Measurements from ENCODE around the gene KLK11. TPM values are rescaled to one million over a fixed set of nuclear protein-coding genes. Genes with fewer than 3 reads are reported as not detected.

The KLK11 gene
- total RNA-seq, 2 donors from 2014 or later, result 0.29 to 2.5 TPM

DNA sequence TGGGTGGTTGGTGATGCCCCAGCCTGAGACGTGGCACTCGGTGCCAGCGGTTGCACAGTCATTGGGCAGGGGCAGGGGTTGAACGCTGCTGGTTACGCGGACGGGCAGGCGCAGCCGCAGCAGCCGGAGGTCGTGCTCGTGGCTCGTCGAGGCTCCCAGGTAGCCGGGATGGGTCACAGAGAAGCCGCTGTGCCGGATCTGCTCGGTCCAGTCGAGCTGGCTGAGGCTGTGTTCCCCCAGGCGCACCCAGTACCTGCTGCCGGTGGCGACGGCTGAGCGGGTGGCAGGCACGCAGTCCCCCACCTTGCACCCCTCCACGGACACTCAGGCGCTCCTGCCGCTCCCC lies 5.4 kb upstream of the KLK11 start:
- no peak overlapping the region for H3K27ac ChIP-seq (ENCODE audit: low read depth, low read length)
- WGBS, 2 experiments (ENCODE audit: insufficient coverage in 1 of 2, insufficient read length in 1 of 2), result 94 to 95% methylated on average over 18 to 28 of the region's 28 CpGs
- no peaks in the 10 kb centered on the region for H3K4me1 ChIP-seq (ENCODE audit: control insufficient read depth, insufficient read depth, low read length)
- no peaks in the 10 kb centered on the region for H3K27me3 ChIP-seq (ENCODE audit: control insufficient read depth, insufficient read depth, low read length, poor library complexity, severe bottlenecking)
- no peaks in the 10 kb centered on the region for H3K9me3 ChIP-seq (ENCODE audit: control insufficient read depth, low read length)
- no peak overlapping the region for H3K9ac ChIP-seq (ENCODE audit: extremely low read depth, low read length, poor library complexity, severe bottlenecking)
- no peaks in the 10 kb centered on the region for H3K36me3 ChIP-seq (ENCODE audit: control insufficient read depth, insufficient read depth, low read length)
- no peaks in the 10 kb centered on the region for H3K9me3 Mint-ChIP-seq
- no peak for DNase-seq
- TF ChIP-seq, protein P1, sequence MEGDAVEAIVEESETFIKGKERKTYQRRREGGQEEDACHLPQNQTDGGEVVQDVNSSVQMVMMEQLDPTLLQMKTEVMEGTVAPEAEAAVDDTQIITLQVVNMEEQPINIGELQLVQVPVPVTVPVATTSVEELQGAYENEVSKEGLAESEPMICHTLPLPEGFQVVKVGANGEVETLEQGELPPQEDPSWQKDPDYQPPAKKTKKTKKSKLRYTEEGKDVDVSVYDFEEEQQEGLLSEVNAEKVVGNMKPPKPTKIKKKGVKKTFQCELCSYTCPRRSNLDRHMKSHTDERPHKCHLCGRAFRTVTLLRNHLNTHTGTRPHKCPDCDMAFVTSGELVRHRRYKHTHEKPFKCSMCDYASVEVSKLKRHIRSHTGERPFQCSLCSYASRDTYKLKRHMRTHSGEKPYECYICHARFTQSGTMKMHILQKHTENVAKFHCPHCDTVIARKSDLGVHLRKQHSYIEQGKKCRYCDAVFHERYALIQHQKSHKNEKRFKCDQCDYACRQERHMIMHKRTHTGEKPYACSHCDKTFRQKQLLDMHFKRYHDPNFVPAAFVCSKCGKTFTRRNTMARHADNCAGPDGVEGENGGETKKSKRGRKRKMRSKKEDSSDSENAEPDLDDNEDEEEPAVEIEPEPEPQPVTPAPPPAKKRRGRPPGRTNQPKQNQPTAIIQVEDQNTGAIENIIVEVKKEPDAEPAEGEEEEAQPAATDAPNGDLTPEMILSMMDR (conservative IDR thresholded peaks at IDR 0.05), result no peak
- peaks cover 25% of the 10 kb centered on the region for H3K27me3 Mint-ChIP-seq (ENCODE audit: insufficient read depth)
- H3K27ac Mint-ChIP-seq, result no peak overlapping the region
- no peak overlapping the region for H3K4me3 ChIP-seq (ENCODE audit: low read length)
- H3K36me3 Mint-ChIP-seq (ENCODE audit: low read depth), result no peaks in the 10 kb centered on the region
- H3K4me3 Mint-ChIP-seq, result no peak overlapping the region
- H3K4me1 Mint-ChIP-seq, result peaks cover 14% of the 10 kb centered on the region

DNA sequence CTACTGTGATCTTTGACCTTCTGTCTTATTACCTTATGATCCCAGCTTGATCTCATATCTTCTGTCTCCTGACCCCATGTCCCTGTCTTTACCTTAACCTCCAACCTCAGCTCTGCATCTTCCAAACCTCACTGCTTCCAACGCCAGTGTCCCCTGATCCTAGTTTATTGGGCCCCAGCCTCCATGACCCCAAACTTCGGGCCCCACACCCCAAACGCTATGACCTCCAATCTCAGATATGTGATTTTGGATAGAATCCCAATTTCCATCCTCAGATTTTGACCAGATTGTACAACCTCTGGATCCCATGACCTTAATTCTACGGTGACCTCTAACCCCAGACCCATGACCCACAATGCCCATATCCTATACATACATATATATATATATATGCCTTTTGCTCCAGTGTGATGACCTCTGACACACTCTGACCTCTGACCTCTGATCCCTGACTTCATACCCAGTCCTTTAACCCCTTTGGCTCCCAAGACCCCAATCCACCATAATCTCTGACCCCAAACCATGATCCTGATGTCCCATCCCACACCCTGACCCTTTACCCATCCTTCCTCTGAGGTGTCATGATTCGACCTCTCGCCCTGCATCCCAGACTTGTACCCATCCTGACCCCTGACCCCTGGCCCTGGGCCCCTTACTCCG lies 4.9 kb upstream of the KLK11 start:
- H3K27ac Mint-ChIP-seq, result no peak overlapping the region
- Histone ChIP-seq H3K4me1 (ENCODE audit: control insufficient read depth, insufficient read depth, low read length) (no peaks in the 10 kb centered on the region), H3K27me3 (ENCODE audit: control insufficient read depth, insufficient read depth, low read length, poor library complexity, severe bottlenecking) (no peaks in the 10 kb centered on the region), H3K9ac (ENCODE audit: extremely low read depth, low read length, poor library complexity, severe bottlenecking) (no peak overlapping the region), H3K27ac (ENCODE audit: low read depth, low read length) (no peak overlapping the region), H3K36me3 (ENCODE audit: control insufficient read depth, insufficient read depth, low read length) (no peaks in the 10 kb centered on the region), H3K4me3 (ENCODE audit: low read length) (no peak overlapping the region), H3K9me3 (ENCODE audit: control insufficient read depth, low read length) (no peaks in the 10 kb centered on the region)
- no peaks in the 10 kb centered on the region for H3K36me3 Mint-ChIP-seq (ENCODE audit: low read depth)
- H3K4me1 Mint-ChIP-seq, result peaks cover 13% of the 10 kb centered on the region
- no peaks in the 10 kb centered on the region for H3K9me3 Mint-ChIP-seq
- H3K27me3 Mint-ChIP-seq (ENCODE audit: insufficient read depth), result peaks cover 28% of the 10 kb centered on the region
- TF ChIP-seq, protein P1 (conservative IDR thresholded peaks at IDR 0.05), result no peak
- 85 to 100% methylated on average over 3 to 6 of the region's 7 CpGs for WGBS, 2 experiments (ENCODE audit: insufficient coverage in 1 of 2, insufficient read length in 1 of 2)
- H3K4me3 Mint-ChIP-seq, result no peak overlapping the region
- DNase-seq, result no peak

DNA sequence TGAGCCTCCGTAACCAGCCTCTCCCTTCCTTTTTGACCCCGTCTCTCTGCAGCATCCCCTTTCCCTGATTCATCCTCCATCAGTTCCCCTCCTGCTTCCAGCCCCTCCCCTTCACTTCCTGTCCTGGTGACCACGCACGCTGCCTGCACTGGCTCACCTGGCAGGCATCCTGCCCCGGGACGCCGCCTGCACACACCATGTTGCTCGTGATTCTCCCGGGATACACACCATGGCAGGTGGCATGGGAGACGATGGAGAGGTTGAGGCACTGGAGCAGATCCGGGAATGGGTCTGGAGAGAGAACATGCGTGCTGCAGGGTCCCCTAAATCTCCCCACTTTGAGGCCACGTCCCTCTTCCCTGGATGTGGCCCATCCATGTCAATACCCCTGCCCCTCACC lies 4.2 kb upstream of the KLK11 start:
- Mint-ChIP-seq H3K27me3 (ENCODE audit: insufficient read depth) (peaks cover 26% of the 10 kb centered on the region), H3K36me3 (ENCODE audit: low read depth) (no peaks in the 10 kb centered on the region), H3K9me3 (no peaks in the 10 kb centered on the region), H3K27ac (no peak overlapping the region), H3K4me3 (no peak overlapping the region), H3K4me1 (peaks cover 19% of the 10 kb centered on the region)
- peaks cover 6% of the 10 kb centered on the region for H3K4me1 ChIP-seq (ENCODE audit: control insufficient read depth, insufficient read depth, low read length)
- H3K9ac ChIP-seq (ENCODE audit: extremely low read depth, low read length, poor library complexity, severe bottlenecking), result no peak overlapping the region
- no peaks in the 10 kb centered on the region for H3K9me3 ChIP-seq (ENCODE audit: control insufficient read depth, low read length)
- DNase-seq, result no peak
- no peaks in the 10 kb centered on the region for H3K27me3 ChIP-seq (ENCODE audit: control insufficient read depth, insufficient read depth, low read length, poor library complexity, severe bottlenecking)
- H3K4me3 ChIP-seq (ENCODE audit: low read length), result no peak overlapping the region
- H3K27ac ChIP-seq (ENCODE audit: low read depth, low read length), result no peak overlapping the region
- 91 to 94% methylated on average over 7 to 13 of the region's 13 CpGs for WGBS, 2 experiments (ENCODE audit: insufficient coverage in 1 of 2, insufficient read length in 1 of 2)
- H3K36me3 ChIP-seq (ENCODE audit: control insufficient read depth, insufficient read depth, low read length), result no peaks in the 10 kb centered on the region
- TF ChIP-seq, protein P1 (conservative IDR thresholded peaks at IDR 0.05), result no peak

Data from endodermal cell (in vitro differentiated cells).